ENCODE measurements around the gene MFSD6.
"Not testable (repeated sequence)": the region's sequence is repeated elsewhere in the genome, so short reads cannot be mapped to it uniquely, and the experiment has no call there.

The MFSD6 gene

GRCh38 chr2:190407662-190408537 is at the start of gene MFSD6:
TSS of gene MFSD6 (plus strand) at chr2:190408355. CDS start at chr2:190436030, 27,675 bp downstream.
- peak; percentile 38 for DNase-seq

- DNase-seq, result not testable (repeated sequence)
Observed at GRCh38 chr2:190358655-190359448, 49.3 kb upstream of the MFSD6 start.

GRCh38 chr2:190360561-190360960 is 47.6 kb upstream of the MFSD6 start:
- DNase-seq, result no peak

GRCh38 chr2:190360965-190361364 is 47.2 kb upstream of the MFSD6 start:
- no peak for DNase-seq

- DNase-seq, result no peak
Observed at GRCh38 chr2:190361572-190361971, 46.6 kb upstream of the MFSD6 start.

- DNase-seq, result no peak
Observed at GRCh38 chr2:190362894-190363293, 45.3 kb upstream of the MFSD6 start.

- no peak for DNase-seq
Observed at GRCh38 chr2:190365499-190366204, 42.5 kb upstream of the MFSD6 start.

- no peak for DNase-seq
Observed at GRCh38 chr2:190366248-190366753, 41.9 kb upstream of the MFSD6 start.

GRCh38 chr2:190367091-190367490 is 41.1 kb upstream of the MFSD6 start:
- DNase-seq, result no peak

GRCh38 chr2:190369635-190370034 is 38.5 kb upstream of the MFSD6 start:
- no peak for DNase-seq

- no peak for DNase-seq
Observed at GRCh38 chr2:190376083-190376482, 32.1 kb upstream of the MFSD6 start.

- no peak for DNase-seq
Observed at GRCh38 chr2:190376591-190377245, 31.4 kb upstream of the MFSD6 start.

- no peak for DNase-seq
Observed at GRCh38 chr2:190378880-190379237, 29.3 kb upstream of the MFSD6 start.

- no peak for DNase-seq
Observed at GRCh38 chr2:190379249-190379964, 28.7 kb upstream of the MFSD6 start.

- no peak for DNase-seq
Observed at GRCh38 chr2:190380962-190381412, 27.2 kb upstream of the MFSD6 start.

GRCh38 chr2:190382851-190383250 is 25.3 kb upstream of the MFSD6 start:
- no peak for DNase-seq

- no peak for DNase-seq
Observed at GRCh38 chr2:190387422-190387821, 20.7 kb upstream of the MFSD6 start.

GRCh38 chr2:190396271-190396670 is 11.9 kb upstream of the MFSD6 start:
- no peak for DNase-seq

GRCh38 chr2:190402986-190403603 is 5.1 kb upstream of the MFSD6 start:
- DNase-seq, result no peak

GRCh38 chr2:190404487-190404886 is 3.7 kb upstream of the MFSD6 start:
- DNase-seq, result no peak

- DNase-seq, result no peak
Observed at GRCh38 chr2:190405070-190405469, 3.1 kb upstream of the MFSD6 start.

Measured in activated T-cell treated with anti-CD3 and anti-CD28 coated beads for 4 hours (primary cell).